ENCODE measurements around the gene OR2V1. TPM values are rescaled to one million over a fixed set of nuclear protein-coding genes. Genes with fewer than 3 reads are reported as not detected.
"Not testable (repeated sequence)": the region's sequence is repeated elsewhere in the genome, so short reads cannot be mapped to it uniquely, and the experiment has no call there.

OR2V1 gene
- total RNA-seq, 2 donors from 2014 or later = not detected

- Histone ChIP-seq H3K27me3 (replicated peaks; ENCODE audit: insufficient read depth) (peaks cover under 1% of the 10 kb centered on the region), H3K4me3 (no peak overlapping the region), H3K27ac (no peak overlapping the region), H3K36me3 (no peaks in the 10 kb centered on the region), H3K4me1 (replicated peaks) (no peaks in the 10 kb centered on the region), H3K9me3 (no peaks in the 10 kb centered on the region)
- TF ChIP-seq CTCF (IDR thresholded peaks at IDR 0.05) (no peak), POLR2AphosphoS5 (IDR thresholded peaks at IDR 0.05) (no peak), POLR2A (IDR thresholded peaks at IDR 0.05) (no peak)
- DNase-seq (ENCODE audit: low spot score) = no peak
- WGBS = 84% methylated on average over 4 of the region's 4 CpGs
- intact Hi-C loops (cut with DNase I) = loop anchor here (5.0 kb wide), 2 partner anchors 294 to 379 kb away; no protein-coding TSS in a partner anchor
Measured at GRCh38 chr5:181161534-181162175, 30.7 kb upstream of the OR2V1 start.

GRCh38 chr5:181160755-181161533 is 30.0 kb upstream of the OR2V1 start:
- intact Hi-C loops (cut with DNase I) = loop anchor here (5.0 kb wide), 2 partner anchors 294 to 379 kb away; no protein-coding TSS in a partner anchor
- not testable (repeated sequence) for H3K27me3 ChIP-seq (replicated peaks; ENCODE audit: insufficient read depth); H3K4me3 ChIP-seq; H3K36me3 ChIP-seq; H3K4me1 ChIP-seq (replicated peaks); H3K27ac ChIP-seq; H3K9me3 ChIP-seq; DNase-seq (ENCODE audit: low spot score)
- 16% methylated on average over 18 of the region's 48 CpGs for WGBS

GRCh38 chr5:181160152-181160754 is 29.3 kb upstream of the OR2V1 start:
- Histone ChIP-seq H3K27ac (no peak overlapping the region), H3K4me1 (replicated peaks) (no peaks in the 10 kb centered on the region), H3K36me3 (no peaks in the 10 kb centered on the region), H3K27me3 (replicated peaks; ENCODE audit: insufficient read depth) (no peaks in the 10 kb centered on the region), H3K9me3 (no peaks in the 10 kb centered on the region), H3K4me3 (no peak overlapping the region)
- DNase-seq (ENCODE audit: low spot score) = no peak
- TF ChIP-seq CTCF (IDR thresholded peaks at IDR 0.05) = no peak
- TF ChIP-seq POLR2A (IDR thresholded peaks at IDR 0.05) = no peak
- TF ChIP-seq POLR2AphosphoS5 (IDR thresholded peaks at IDR 0.05) = no peak
- intact Hi-C loops (cut with DNase I) = loop anchor here (5.0 kb wide), 2 partner anchors 293 to 378 kb away; no protein-coding TSS in a partner anchor
- WGBS = 52% methylated on average over 19 of the region's 21 CpGs

- intact Hi-C loops (cut with DNase I) = loop anchor here (5.0 kb wide), 2 partner anchors 292 to 377 kb away; no protein-coding TSS in a partner anchor
- no peak overlapping the region for H3K4me3 ChIP-seq
- H3K4me1 ChIP-seq (replicated peaks) = no peaks in the 10 kb centered on the region
- peak; percentile 81 for DNase-seq (ENCODE audit: low spot score)
- H3K27ac ChIP-seq = no peak overlapping the region
- no peaks in the 10 kb centered on the region for H3K9me3 ChIP-seq
- 51% methylated on average over 19 of the region's 20 CpGs for WGBS
- no peaks in the 10 kb centered on the region for H3K36me3 ChIP-seq
- TF ChIP-seq CTCF (IDR thresholded peaks at IDR 0.05) (peak; percentile 55 to 84 (median 82)), POLR2AphosphoS5 (IDR thresholded peaks at IDR 0.05) (peak; percentile 37), POLR2A (IDR thresholded peaks at IDR 0.05) (no peak)
- H3K27me3 ChIP-seq (replicated peaks; ENCODE audit: insufficient read depth) = no peaks in the 10 kb centered on the region
Measured at GRCh38 chr5:181159286-181160151, 28.6 kb upstream of the OR2V1 start.

Data from prostate gland (tissue), 2 donors.